Measurements from ENCODE around the gene HCN1.

GRCh38 chr5:45609661-45610060 lies 86.5 kb downstream of the HCN1 start:
- TF ChIP-seq CTCF (IDR thresholded peaks at IDR 0.05) (no peak), POLR2A (IDR thresholded peaks at IDR 0.05) (no peak)
